ENCODE measurements around the gene PYHIN1.
"Not testable (repeated sequence)": the region's sequence is repeated elsewhere in the genome, so short reads cannot be mapped to it uniquely, and the experiment has no call there.

DNA sequence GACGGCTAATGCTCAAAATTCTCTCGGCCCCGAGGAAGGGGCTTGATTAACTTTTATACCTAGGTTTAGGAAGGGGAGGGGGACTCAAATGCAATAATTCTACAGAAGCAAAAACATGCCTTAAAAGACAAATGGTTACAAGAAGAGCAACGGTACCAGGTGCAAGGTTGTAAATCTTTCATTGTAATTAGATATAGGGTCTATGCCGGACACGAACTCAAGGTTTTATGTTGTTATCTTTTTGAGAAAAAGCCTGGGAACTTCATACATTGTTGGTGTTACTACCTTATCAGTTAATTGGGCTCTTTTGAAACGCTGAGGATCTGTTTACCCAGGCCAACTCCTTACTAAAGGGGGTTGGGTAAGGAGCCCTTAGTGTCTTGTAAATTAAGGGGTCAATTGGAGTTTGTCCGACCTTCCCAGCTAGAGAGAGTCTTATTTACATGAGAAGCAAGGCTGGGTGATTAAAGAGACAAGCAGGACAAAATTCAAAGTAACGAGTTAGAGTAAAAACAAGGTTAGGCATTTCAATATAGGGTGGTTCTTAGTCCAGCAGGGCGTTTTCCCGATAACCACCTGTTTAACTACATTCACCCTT, 75.0 kb downstream of the PYHIN1 start:
- TF ChIP-seq, protein P1, sequence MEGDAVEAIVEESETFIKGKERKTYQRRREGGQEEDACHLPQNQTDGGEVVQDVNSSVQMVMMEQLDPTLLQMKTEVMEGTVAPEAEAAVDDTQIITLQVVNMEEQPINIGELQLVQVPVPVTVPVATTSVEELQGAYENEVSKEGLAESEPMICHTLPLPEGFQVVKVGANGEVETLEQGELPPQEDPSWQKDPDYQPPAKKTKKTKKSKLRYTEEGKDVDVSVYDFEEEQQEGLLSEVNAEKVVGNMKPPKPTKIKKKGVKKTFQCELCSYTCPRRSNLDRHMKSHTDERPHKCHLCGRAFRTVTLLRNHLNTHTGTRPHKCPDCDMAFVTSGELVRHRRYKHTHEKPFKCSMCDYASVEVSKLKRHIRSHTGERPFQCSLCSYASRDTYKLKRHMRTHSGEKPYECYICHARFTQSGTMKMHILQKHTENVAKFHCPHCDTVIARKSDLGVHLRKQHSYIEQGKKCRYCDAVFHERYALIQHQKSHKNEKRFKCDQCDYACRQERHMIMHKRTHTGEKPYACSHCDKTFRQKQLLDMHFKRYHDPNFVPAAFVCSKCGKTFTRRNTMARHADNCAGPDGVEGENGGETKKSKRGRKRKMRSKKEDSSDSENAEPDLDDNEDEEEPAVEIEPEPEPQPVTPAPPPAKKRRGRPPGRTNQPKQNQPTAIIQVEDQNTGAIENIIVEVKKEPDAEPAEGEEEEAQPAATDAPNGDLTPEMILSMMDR (conservative IDR thresholded peaks at IDR 0.05; ENCODE audit: low read depth, low read length), result not testable (repeated sequence)
- not testable (repeated sequence) for TF ChIP-seq SMC3 (IDR thresholded peaks at IDR 0.05; ENCODE audit: low read depth, low read length)
